Mesenchymal stem cell (in vitro differentiated cells and primary cell): ENCODE results near the gene DHX34.
"Not testable (repeated sequence)": the region's sequence is repeated elsewhere in the genome, so short reads cannot be mapped to it uniquely, and the experiment has no call there.

Experiments used
- DNase-seq: peaks from one replicate; pipeline ENCODE4 v3.0.0-alpha.2; 2013
- H2AFZ ChIP-seq: one replicate; pipeline ENCODE4 v1.6.1; 2013; ENCODE audit warnings: low read depth, mild to moderate bottlenecking, control low read depth, inconsistent platforms, low read length, moderate library complexity
- H2AK5ac ChIP-seq: 2 replicates; pipeline ENCODE4 v1.6.1; 2013; ENCODE audit warnings: low read length, moderate library complexity, mild to moderate bottlenecking, inconsistent platforms; ENCODE audit not compliant: severe bottlenecking
- H2BK120ac ChIP-seq: one replicate; pipeline ENCODE4 v1.6.1; 2013; ENCODE audit warnings: low read depth, mild to moderate bottlenecking, inconsistent platforms, low read length, moderate library complexity
- H2BK12ac ChIP-seq, 2 experiments: one replicate each; pipeline ENCODE4 v1.6.1; 2013; ENCODE audit warnings: inconsistent platforms in 2 of 2, low read length in 2 of 2, mild to moderate bottlenecking in 2 of 2, moderate library complexity in 2 of 2, control low read depth in 1 of 2
- H2BK15ac ChIP-seq: one replicate; pipeline ENCODE4 v1.6.1; 2013; ENCODE audit warnings: mild to moderate bottlenecking, low read depth, inconsistent platforms; ENCODE audit not compliant: poor library complexity, severe bottlenecking
- H2BK5ac ChIP-seq: 2 replicates; pipeline ENCODE4 v1.6.1; 2013; ENCODE audit warnings: low read depth, mild to moderate bottlenecking, low read length, control low read depth, inconsistent platforms; ENCODE audit not compliant: poor library complexity, severe bottlenecking
- H3K14ac ChIP-seq, 2 experiments: one replicate each; pipeline ENCODE4 v1.6.1; 2013; ENCODE audit warnings: inconsistent platforms in 2 of 2, low read length in 2 of 2, control low read depth in 1 of 2, mild to moderate bottlenecking in 1 of 2, moderate library complexity in 1 of 2
- H3K18ac ChIP-seq, 2 experiments: one replicate each; pipeline ENCODE4 v1.6.1; 2013; ENCODE audit warnings: inconsistent platforms in 2 of 2, low read length in 2 of 2, control low read depth in 1 of 2, low read depth in 1 of 2, mild to moderate bottlenecking in 1 of 2
- H3K23ac ChIP-seq, 2 experiments: one replicate each; pipeline ENCODE4 v1.6.1; 2013; ENCODE audit warnings: inconsistent platforms in 2 of 2, low read length in 2 of 2, mild to moderate bottlenecking in 2 of 2, moderate library complexity in 2 of 2, control low read depth in 1 of 2
- H3K27ac ChIP-seq: 2 replicates; pipeline ENCODE4 v1.5.1; 2013; ENCODE audit warnings: mild to moderate bottlenecking, moderate library complexity, low read length, control low read depth, inconsistent platforms; ENCODE audit not compliant: poor library complexity, severe bottlenecking
- H3K27me3 ChIP-seq, 2 experiments: 2 replicates each; pipeline versions ENCODE4 v1.6.1 to v1.7.0; 2013; ENCODE audit warnings: low read length in 2 of 2, mild to moderate bottlenecking in 2 of 2, moderate library complexity in 2 of 2, control low read depth in 1 of 2, inconsistent platforms in 1 of 2; ENCODE audit not compliant: control insufficient read depth in 1 of 2, insufficient read depth in 1 of 2
- H3K36me3 ChIP-seq, 2 experiments: 2 replicates each; pipeline versions ENCODE4 v1.6.1 to v1.7.0; 2013; ENCODE audit warnings: low read length in 2 of 2, control low read depth in 1 of 2, inconsistent platforms in 1 of 2, low read depth in 1 of 2, mild to moderate bottlenecking in 1 of 2; ENCODE audit not compliant: insufficient read depth in 2 of 2, control insufficient read depth in 1 of 2
- H3K4ac ChIP-seq, 2 experiments: one replicate each; pipeline ENCODE4 v1.6.1; 2013; ENCODE audit warnings: inconsistent platforms in 2 of 2, low read length in 2 of 2, mild to moderate bottlenecking in 2 of 2, moderate library complexity in 2 of 2, control low read depth in 1 of 2, low read depth in 1 of 2
- H3K4me1 ChIP-seq: 2 replicates; pipeline ENCODE4 v1.6.1; 2013; ENCODE audit warnings: low read depth, low read length, control low read depth; ENCODE audit not compliant: control insufficient read depth, insufficient read depth
- H3K4me2 ChIP-seq: 2 replicates; pipeline ENCODE4 v1.6.1; 2013; ENCODE audit warnings: low read length, mild to moderate bottlenecking, inconsistent platforms; ENCODE audit not compliant: poor library complexity, severe bottlenecking
- H3K4me3 ChIP-seq, 2 experiments: 2 replicates each; pipeline versions ENCODE4 v1.5.1 to v1.7.0; 2013; ENCODE audit warnings: low read length in 2 of 2, mild to moderate bottlenecking in 2 of 2, control low read depth in 1 of 2, low read depth in 1 of 2; ENCODE audit not compliant: insufficient read depth in 1 of 2
- H3K79me1 ChIP-seq: replicated peaks from 2 replicates; pipeline ENCODE4 v1.6.1; 2013; ENCODE audit warnings: mild to moderate bottlenecking, control low read depth, low read length, inconsistent platforms; ENCODE audit not compliant: poor library complexity, severe bottlenecking
- H3K9ac ChIP-seq: 2 replicates; pipeline ENCODE4 v1.7.0; 2013; ENCODE audit warnings: mild to moderate bottlenecking, low read length, moderate library complexity
- H3K9me3 ChIP-seq: 2 replicates; pipeline ENCODE4 v1.7.0; 2013; ENCODE audit warnings: mild to moderate bottlenecking, low read length; ENCODE audit not compliant: control insufficient read depth
- H4K8ac ChIP-seq: one replicate; pipeline ENCODE4 v1.6.1; 2013; ENCODE audit warnings: inconsistent platforms, mild to moderate bottlenecking, low read length, moderate library complexity
- H4K91ac ChIP-seq: one replicate; pipeline ENCODE4 v1.6.1; 2013; ENCODE audit warnings: mild to moderate bottlenecking, low read length, inconsistent platforms
- WGBS: methylation state at CpG from one replicate; pipeline ENCODE4 v1.1.7; 2013; ENCODE audit warnings: mixed read lengths; 5-methylcytosine and 5-hydroxymethylcytosine counted together

The DHX34 gene

GRCh38 chr19:47386582-47386981 is 37.5 kb downstream of the DHX34 start:
- H3K23ac ChIP-seq, H4K91ac ChIP-seq, H2AFZ ChIP-seq, H2BK12ac ChIP-seq, H3K18ac ChIP-seq, H2BK5ac ChIP-seq, H3K4me3 ChIP-seq, H3K9me3 ChIP-seq, H2AK5ac ChIP-seq, H2BK120ac ChIP-seq, H4K8ac ChIP-seq, H3K14ac ChIP-seq, H3K4me2 ChIP-seq, H3K4ac ChIP-seq, H3K27me3 ChIP-seq, H3K27ac ChIP-seq, H3K4me1 ChIP-seq, H2BK15ac ChIP-seq, H3K79me1 ChIP-seq, DNase-seq, H3K9ac ChIP-seq: not testable (repeated sequence)
- 96% methylated on average over 10 of the region's 12 CpGs for WGBS
- peaks cover 10 to 11% of the 10 kb centered on the region in 2 experiments for H3K36me3 ChIP-seq

GRCh38 chr19:47387623-47388022 is 38.5 kb downstream of the DHX34 start:
- not testable (repeated sequence) for H3K9me3 ChIP-seq
- WGBS: 85% methylated on average over 3 of the region's 3 CpGs

GRCh38 chr19:47388721-47389120 is 39.6 kb downstream of the DHX34 start:
- H4K91ac ChIP-seq, DNase-seq, H2BK12ac ChIP-seq, H2BK5ac ChIP-seq, H2AK5ac ChIP-seq, H2BK15ac ChIP-seq, H3K14ac ChIP-seq, H3K23ac ChIP-seq, H3K36me3 ChIP-seq, H3K9me3 ChIP-seq, H3K9ac ChIP-seq, H3K4ac ChIP-seq, H3K4me1 ChIP-seq, H2BK120ac ChIP-seq, H4K8ac ChIP-seq, H3K27me3 ChIP-seq, H3K4me2 ChIP-seq, H3K4me3 ChIP-seq, H3K27ac ChIP-seq, H3K79me1 ChIP-seq, H2AFZ ChIP-seq, H3K18ac ChIP-seq: not testable (repeated sequence)
- 94% methylated on average over 4 of the region's 5 CpGs for WGBS

More at GRCh38 chr19:47387623-47388022, 38.5 kb downstream of the DHX34 start:
- H3K9ac ChIP-seq, H3K79me1 ChIP-seq, H2AFZ ChIP-seq, H2BK12ac ChIP-seq, H3K14ac ChIP-seq, H3K27ac ChIP-seq, H3K4ac ChIP-seq, H3K36me3 ChIP-seq, H2AK5ac ChIP-seq, H2BK120ac ChIP-seq, H3K4me2 ChIP-seq, DNase-seq, H2BK15ac ChIP-seq, H3K27me3 ChIP-seq, H3K23ac ChIP-seq, H3K18ac ChIP-seq, H4K91ac ChIP-seq, H4K8ac ChIP-seq, H3K4me3 ChIP-seq, H3K4me1 ChIP-seq, H2BK5ac ChIP-seq: not testable (repeated sequence)

- Histone ChIP-seq H3K9ac (no peak overlapping the region), H2BK12ac (no peak overlapping the region), H3K79me1 (no peaks in the 10 kb centered on the region), H3K4me2 (no peak overlapping the region), H2BK5ac (no peak overlapping the region), H2BK15ac (no peak overlapping the region), H2AFZ (no peak overlapping the region), H3K4ac (no peak overlapping the region), H3K9me3 (no peaks in the 10 kb centered on the region), H3K27me3 (peaks cover 0 to 6% of the 10 kb centered on the region in 2 experiments), H3K18ac (no peak overlapping the region), H3K4me3 (no peak overlapping the region), H4K91ac (no peak overlapping the region), H3K27ac (no peak overlapping the region), H3K36me3 (no peaks in the 10 kb centered on the region), H3K14ac (no peak overlapping the region), H4K8ac (no peak overlapping the region), H2AK5ac (no peak overlapping the region), H3K4me1 (peaks cover 2% of the 10 kb centered on the region), H2BK120ac (no peak overlapping the region), H3K23ac (no peak overlapping the region)
- DNase-seq: no peak
- WGBS: 87% methylated on average over 9 of the region's 9 CpGs
Observed at GRCh38 chr19:47389150-47389556, 40.0 kb downstream of the DHX34 start.
